Esophagus (tissue), 2 donors: Measurements from ENCODE around the gene RALGAPA2. TPM values are rescaled to one million over a fixed set of nuclear protein-coding genes. Genes with fewer than 3 reads are reported as not detected.
"Not testable (repeated sequence)": the region's sequence is repeated elsewhere in the genome, so short reads cannot be mapped to it uniquely, and the experiment has no call there.

Experiments used
- H3K27ac ChIP-seq, 2 donors: one replicate each; pipeline ENCODE4 v1.5.1; 2013; ENCODE audit warnings: low read depth in 2 of 2, mild to moderate bottlenecking in 2 of 2, inconsistent platforms in 1 of 2, low read length in 1 of 2, moderate library complexity in 1 of 2
- H3K27me3 ChIP-seq, 2 donors: one replicate each; pipeline ENCODE4 v1.6.1; 2013; ENCODE audit warnings: low read length in 2 of 2, control low read depth in 1 of 2, mild to moderate bottlenecking in 1 of 2; ENCODE audit not compliant: insufficient read depth in 2 of 2, control insufficient read depth in 1 of 2
- H3K36me3 ChIP-seq, 2 donors: one replicate each; pipeline ENCODE4 v1.6.1; 2013; ENCODE audit warnings: low read length in 1 of 2; ENCODE audit not compliant: control insufficient read depth in 2 of 2, insufficient read depth in 2 of 2
- H3K4me1 ChIP-seq, 2 donors: one replicate each; pipeline ENCODE4 v1.6.1; 2013; ENCODE audit warnings: low read length in 1 of 2; ENCODE audit not compliant: control insufficient read depth in 2 of 2, insufficient read depth in 2 of 2
- H3K4me3 ChIP-seq, 2 donors: one replicate each; pipeline ENCODE4 v1.5.1; 2013; ENCODE audit warnings: low read length in 2 of 2, mild to moderate bottlenecking in 2 of 2, low read depth in 1 of 2, moderate library complexity in 1 of 2
- H3K9me3 ChIP-seq, 2 donors: one replicate each; pipeline ENCODE4 v1.6.1; 2013; ENCODE audit warnings: mild to moderate bottlenecking in 2 of 2, low read depth in 1 of 2, low read length in 1 of 2, moderate library complexity in 1 of 2; ENCODE audit not compliant: control insufficient read depth in 2 of 2, insufficient read depth in 1 of 2
- WGBS, 2 donors: extraction: QIAGEN DNeasy Blood & Tissue Kit; methylation state at CpG; one replicate each; pipeline ENCODE4 v1.1.7; 2013; 5-methylcytosine and 5-hydroxymethylcytosine counted together
- polyA plus RNA-seq, 2 donors: library from polyadenylated mRNA; stranded (reverse); fragments of 200-250 nt; gene quantifications; one replicate each; pipeline ENCODE4 v1.2.3, GENCODE V29; 2013
- donor health status: healthy with polysubstance abuse.
- donor health status: Bipolar disorder and iron deficiency.

Gene RALGAPA2
- polyA plus RNA-seq, 2 donors = 3.5 to 3.7 TPM

- H3K4me1 ChIP-seq, H3K27ac ChIP-seq, H3K9me3 ChIP-seq, H3K4me3 ChIP-seq, H3K36me3 ChIP-seq, H3K27me3 ChIP-seq: not testable (repeated sequence)
These were observed 356.9 kb downstream of the RALGAPA2 start for GRCh38 chr20:20355503-20355902.

- no peak overlapping the region for H3K4me3 ChIP-seq
- H3K9me3 ChIP-seq = peaks cover 0 to 5% of the 10 kb centered on the region in 2 donors
- WGBS, 2 donors = 61 to 67% methylated on average over 3 of the region's 3 CpGs
- no peaks in the 10 kb centered on the region for H3K27me3 ChIP-seq
- no peaks in the 10 kb centered on the region for H3K36me3 ChIP-seq
- H3K27ac ChIP-seq = no peak overlapping the region
- no peaks in the 10 kb centered on the region for H3K4me1 ChIP-seq
These were observed 358.9 kb downstream of the RALGAPA2 start for GRCh38 chr20:20353576-20353975.

GRCh38 chr20:20344476-20344875, 368.0 kb downstream of the RALGAPA2 start:
- H3K4me3 ChIP-seq = no peak overlapping the region
- H3K27me3 ChIP-seq = no peaks in the 10 kb centered on the region
- no peaks in the 10 kb centered on the region for H3K36me3 ChIP-seq
- H3K9me3 ChIP-seq = no peaks in the 10 kb centered on the region
- H3K4me1 ChIP-seq = no peaks in the 10 kb centered on the region
- no peak overlapping the region for H3K27ac ChIP-seq
- WGBS, 2 donors = 79 to 84% methylated on average over 4 of the region's 4 CpGs

- no peak overlapping the region for H3K27ac ChIP-seq
- no peaks in the 10 kb centered on the region for H3K36me3 ChIP-seq
- H3K4me1 ChIP-seq = no peaks in the 10 kb centered on the region
- H3K27me3 ChIP-seq = no peaks in the 10 kb centered on the region
- H3K9me3 ChIP-seq = no peaks in the 10 kb centered on the region
- no peak overlapping the region for H3K4me3 ChIP-seq
- WGBS, 2 donors = 65 to 68% methylated on average over 7 of the region's 7 CpGs
These were observed 368.5 kb downstream of the RALGAPA2 start for GRCh38 chr20:20343932-20344331.
